ENCODE measurements around the gene LRRTM4.

GRCh38 chr2:77099961-77100360 lies 422.2 kb downstream of the LRRTM4 start:
- TF ChIP-seq CTCF (IDR thresholded peaks at IDR 0.05; ENCODE audit: low read length), result no peak
- TF ChIP-seq EZH2 (IDR thresholded peaks at IDR 0.05; ENCODE audit: borderline replicate concordance, low read length), result no peak

All from OCI-LY1 (cell line).